Measurements from ENCODE around the gene CENPN.

DNA sequence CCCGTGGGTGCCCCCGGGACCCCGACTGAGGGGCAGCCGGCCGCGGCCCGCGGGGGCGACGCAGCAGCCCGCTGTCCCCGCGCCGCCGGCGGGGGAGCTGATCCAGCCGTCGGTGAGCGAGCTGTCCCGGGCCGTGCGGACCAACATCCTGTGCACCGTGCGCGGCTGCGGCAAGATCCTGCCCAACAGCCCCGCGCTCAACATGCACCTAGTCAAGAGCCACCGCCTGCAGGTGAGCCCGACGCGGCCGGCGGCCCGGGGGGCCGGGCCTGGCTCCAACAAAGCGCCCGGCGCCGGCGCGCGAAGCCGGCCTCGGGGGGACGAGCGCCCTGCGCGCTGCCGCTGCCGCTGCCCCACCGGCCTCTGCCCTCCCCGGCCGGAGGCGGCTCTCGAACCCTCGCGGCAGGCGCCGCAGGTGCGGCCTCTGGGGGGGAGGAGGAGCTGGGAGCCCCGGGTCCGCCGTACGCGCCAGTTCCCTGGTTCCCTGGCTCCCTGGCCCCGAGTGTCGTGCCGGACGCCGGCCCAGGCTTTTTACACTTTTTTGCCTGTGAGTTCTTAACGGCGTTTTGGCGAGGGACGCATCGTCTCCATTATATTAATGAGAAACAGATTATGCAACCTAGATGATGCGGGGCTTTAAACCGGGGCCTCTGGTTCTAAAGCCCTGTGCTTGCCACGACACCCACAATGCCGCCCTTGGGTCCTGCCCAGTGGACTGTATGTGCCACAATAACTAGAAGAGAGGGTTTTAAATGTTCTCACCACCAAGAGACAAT lies 29.1 kb downstream of the CENPN start:
- TF ChIP-seq, protein P1, sequence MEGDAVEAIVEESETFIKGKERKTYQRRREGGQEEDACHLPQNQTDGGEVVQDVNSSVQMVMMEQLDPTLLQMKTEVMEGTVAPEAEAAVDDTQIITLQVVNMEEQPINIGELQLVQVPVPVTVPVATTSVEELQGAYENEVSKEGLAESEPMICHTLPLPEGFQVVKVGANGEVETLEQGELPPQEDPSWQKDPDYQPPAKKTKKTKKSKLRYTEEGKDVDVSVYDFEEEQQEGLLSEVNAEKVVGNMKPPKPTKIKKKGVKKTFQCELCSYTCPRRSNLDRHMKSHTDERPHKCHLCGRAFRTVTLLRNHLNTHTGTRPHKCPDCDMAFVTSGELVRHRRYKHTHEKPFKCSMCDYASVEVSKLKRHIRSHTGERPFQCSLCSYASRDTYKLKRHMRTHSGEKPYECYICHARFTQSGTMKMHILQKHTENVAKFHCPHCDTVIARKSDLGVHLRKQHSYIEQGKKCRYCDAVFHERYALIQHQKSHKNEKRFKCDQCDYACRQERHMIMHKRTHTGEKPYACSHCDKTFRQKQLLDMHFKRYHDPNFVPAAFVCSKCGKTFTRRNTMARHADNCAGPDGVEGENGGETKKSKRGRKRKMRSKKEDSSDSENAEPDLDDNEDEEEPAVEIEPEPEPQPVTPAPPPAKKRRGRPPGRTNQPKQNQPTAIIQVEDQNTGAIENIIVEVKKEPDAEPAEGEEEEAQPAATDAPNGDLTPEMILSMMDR (conservative IDR thresholded peaks at IDR 0.05; ENCODE audit: low read depth, low read length): no peak
- TF ChIP-seq EZH2phosphoT487 (IDR thresholded peaks at IDR 0.05; ENCODE audit: borderline replicate concordance, low read length) (no peak), EZH2 (IDR thresholded peaks at IDR 0.05; ENCODE audit: low read length, unreplicated experiment) (no peak)
